Measurements from ENCODE around the gene CX3CL1. TPM values are rescaled to one million over a fixed set of nuclear protein-coding genes. Genes with fewer than 3 reads are reported as not detected.

The CX3CL1 gene
- polyA plus RNA-seq, 1 donor, result 23.5 TPM

DNA sequence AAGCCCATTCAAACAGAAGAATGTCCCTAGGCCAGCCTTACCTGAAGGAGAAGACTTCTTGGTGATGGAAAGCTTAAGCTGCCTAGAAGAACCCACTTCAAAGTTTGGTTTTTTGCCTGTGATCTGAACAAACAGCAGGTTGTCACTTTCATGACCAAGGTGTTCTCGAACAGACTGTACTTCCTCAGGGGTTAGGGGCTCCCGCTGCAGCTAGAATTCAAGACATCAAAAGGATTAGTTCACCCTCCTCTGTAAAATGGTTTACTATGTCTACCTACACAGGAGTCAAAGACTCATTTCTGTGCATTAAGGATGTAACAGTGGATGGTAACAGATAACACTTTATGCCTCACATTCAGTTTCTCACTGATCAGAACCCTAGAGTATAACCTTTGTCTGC, 61.7 kb downstream of the CX3CL1 start:
- no peak for DNase-seq

Other genes starting within 250 kb of the CX3CL1 start
- 149 TPM for gene PSME3IP1, start 186.5 kb upstream of the CX3CL1 start, polyA plus RNA-seq (ENCODE audit: insufficient read length)
- 51.7 TPM for gene RSPRY1, start 186.2 kb upstream of the CX3CL1 start, polyA plus RNA-seq (ENCODE audit: insufficient read length)
- 74.6 TPM for gene ARL2BP, start 127.2 kb upstream of the CX3CL1 start, polyA plus RNA-seq (ENCODE audit: insufficient read length)
- 16.8 TPM for gene PLLP, start 87.8 kb upstream of the CX3CL1 start, polyA plus RNA-seq (ENCODE audit: insufficient read length)
- 0.10 TPM for gene CCL22, start 13.7 kb upstream of the CX3CL1 start, polyA plus RNA-seq (ENCODE audit: insufficient read length)
- gene CCL17, start 32.3 kb downstream of the CX3CL1 start, polyA plus RNA-seq (ENCODE audit: insufficient read length), result not detected
- gene CIAPIN1, start 74.9 kb downstream of the CX3CL1 start, polyA plus RNA-seq (ENCODE audit: insufficient read length), result 106 TPM
- 106 TPM for gene COQ9, start 75.0 kb downstream of the CX3CL1 start, polyA plus RNA-seq (ENCODE audit: insufficient read length)
- gene POLR2C, start 90.2 kb downstream of the CX3CL1 start, polyA plus RNA-seq (ENCODE audit: insufficient read length), result 84.3 TPM
- 27.8 TPM for gene DOK4, start 114.0 kb downstream of the CX3CL1 start, polyA plus RNA-seq (ENCODE audit: insufficient read length)
- gene CCDC102A, start 164.1 kb downstream of the CX3CL1 start, polyA plus RNA-seq (ENCODE audit: insufficient read length), result 13.9 TPM
- gene ADGRG5, start 170.2 kb downstream of the CX3CL1 start, polyA plus RNA-seq (ENCODE audit: insufficient read length), result 1.3 TPM